ENCODE data around the gene GLG1. TPM values are rescaled to one million over a fixed set of nuclear protein-coding genes. Genes with fewer than 3 reads are reported as not detected.
"Not testable (repeated sequence)": the region's sequence is repeated elsewhere in the genome, so short reads cannot be mapped to it uniquely, and the experiment has no call there.

The GLG1 gene
- total RNA-seq, 6 donors from 2014 or later: 88.3 to 149 (median 110) TPM

- DNase-seq (peak in 1 of 2 donors; percentile 64), ATAC-seq (ENCODE audit: low FRiP score in 2 of 2) (peak; percentile 60 to 77)
- H3K27me3 ChIP-seq, H3K4me1 ChIP-seq, H3K4me3 ChIP-seq, H3K27ac ChIP-seq, H3K36me3 ChIP-seq, H3K9me3 ChIP-seq: not testable (repeated sequence)
- 34 to 36% methylated on average over 1 to 6 of the region's 15 CpGs for WGBS, 2 donors
Observed at GRCh38 chr16:74398212-74398895, 208.6 kb downstream of the GLG1 start.

Small RNA genes lying within 50 kb of the gene (small RNA-seq; reads per million reads assigned to genes)
- gene RF00019: 0 reads per million in 4 donors
- gene RNU6-237P: 0 to 0.86 (median 0) reads per million in 4 donors

Other genes with a start within 250 kb of the GLG1 start
- 10 to 100 TPM in 2 of 6 donors, 1 to 10 TPM in 1, under 1 TPM in 1, not detected in 2; 0.46 to 30.4 (median 11.3) TPM for gene NPIPB15, start 230.8 kb downstream of the GLG1 start, total RNA-seq
- 1 to 10 TPM in 3 of 6 donors, under 1 TPM in 1, not detected in 2; 0.86 to 5.2 (median 1.5) TPM for gene CLEC18B, start 185.6 kb downstream of the GLG1 start, total RNA-seq
- gene RFWD3, start 59.8 kb upstream of the GLG1 start, total RNA-seq: 10 to 100 TPM in 5 of 6 donors, 1 to 10 TPM in 1; 6.0 to 28.6 (median 20.0) TPM
- gene MLKL, start 93.7 kb upstream of the GLG1 start, total RNA-seq: 10 to 100 TPM; 15.0 to 81.7 (median 31.6) TPM
- gene FA2H, start 167.7 kb upstream of the GLG1 start, total RNA-seq: 1 to 10 TPM; 1.4 to 6.8 (median 2.3) TPM